ENCODE data around the gene PRAMEF13.
"Not testable (repeated sequence)": the region's sequence is repeated elsewhere in the genome, so short reads cannot be mapped to it uniquely, and the experiment has no call there.

The PRAMEF13 gene

DNA sequence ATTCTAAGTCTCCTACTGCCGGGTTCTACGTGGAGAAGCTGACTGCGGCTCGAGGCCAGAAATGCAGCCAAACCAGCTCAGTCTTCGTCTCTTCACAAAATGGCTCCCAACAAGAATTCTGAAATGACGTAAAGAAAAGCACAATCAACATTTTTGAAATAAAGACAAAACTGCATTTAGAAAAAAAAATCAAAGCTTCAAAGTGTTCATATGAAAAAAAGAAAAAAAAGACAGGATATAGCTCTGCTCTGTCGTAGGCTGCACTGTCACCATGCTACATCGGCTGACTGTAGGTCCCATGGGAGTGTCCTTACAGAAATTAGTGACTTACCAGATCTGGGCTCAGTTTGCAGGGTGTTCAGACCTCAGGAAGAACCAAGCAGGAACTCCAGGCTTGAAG is 35.7 kb downstream of the PRAMEF13 start, which contains the start of gene HNRNPCL4:
TSS of gene HNRNPCL4 (minus strand) at position 101 of the 400 bp plus-strand sequence. CDS start 164 bp downstream, outside the sequence.
- FAIRE-seq = not testable (repeated sequence)

DNA sequence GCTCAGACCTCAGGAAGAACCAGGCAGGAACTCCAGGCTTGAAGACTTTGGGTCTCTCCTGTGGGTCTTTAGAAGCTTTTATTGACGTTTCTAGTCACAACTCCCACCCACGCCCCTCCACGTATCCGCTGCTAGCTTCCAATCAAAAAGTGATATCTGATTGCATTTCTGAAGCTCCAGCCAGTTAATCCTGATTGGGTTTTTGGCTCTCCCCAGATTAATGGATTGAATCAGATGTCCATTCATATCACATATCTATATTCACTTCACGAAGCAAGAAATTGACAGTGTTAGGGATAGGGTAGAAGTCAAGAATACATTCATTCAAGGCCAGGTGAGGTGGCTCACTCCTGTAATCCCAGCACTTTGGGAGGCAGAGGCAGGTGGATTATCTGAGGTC is 45.3 kb downstream of the PRAMEF13 start, which contains the start of gene PRAMEF26:
TSS of gene PRAMEF26 (minus strand) at position 101 of the 400 bp plus-strand sequence. CDS start 2,914 bp downstream, outside the sequence.
- FAIRE-seq = not testable (repeated sequence)
